Type B pancreatic cell (in vitro differentiated cells): ENCODE measurements around the gene HEG1. TPM values are rescaled to one million over a fixed set of nuclear protein-coding genes. Genes with fewer than 3 reads are reported as not detected.

ENCODE experiments used
- DNase-seq: peaks from one replicate; pipeline ENCODE4 v3.0.0; 2021; ENCODE audit warnings: mixed read lengths; ENCODE audit not compliant: unreplicated experiment; ENCODE audit errors: extremely low spot score
- H3K27ac Mint-ChIP-seq: 2 replicates; pipeline ENCODE4 v1.8.0; 2021; ENCODE audit warnings: mild to moderate bottlenecking, mixed read lengths
- H3K27me3 Mint-ChIP-seq: 2 replicates; pipeline ENCODE4 v1.8.0; 2021; ENCODE audit warnings: mixed read lengths
- H3K36me3 Mint-ChIP-seq: 2 replicates; pipeline ENCODE4 v1.8.0; 2021; ENCODE audit warnings: mixed read lengths
- H3K4me1 Mint-ChIP-seq: one replicate; pipeline ENCODE4 v1.8.0; 2021; ENCODE audit warnings: mixed read lengths; ENCODE audit not compliant: unreplicated experiment
- H3K4me3 Mint-ChIP-seq: 2 replicates; pipeline ENCODE4 v1.8.0; 2021; ENCODE audit warnings: mild to moderate bottlenecking, mixed read lengths
- H3K9me3 Mint-ChIP-seq: 2 replicates; pipeline ENCODE4 v1.8.0; 2021; ENCODE audit warnings: mixed read lengths
- total RNA-seq: library from RNA; stranded (reverse); gene quantifications from 2 replicates; pipeline ENCODE4 v1.2.1, GENCODE V29; 2021; ENCODE audit warnings: low replicate concordance
- TF ChIP-seq, protein P1 (sequence below): fragments of 200-600 bp; sonication (generic); conservative IDR thresholded peaks from 2 replicates; pipeline ENCODE4 v1.5.0; 2021; ENCODE audit warnings: antibody characterized with exemption, mild to moderate bottlenecking

The HEG1 gene
- total RNA-seq, 1 donor from 2014 or later: 43.1 TPM

GRCh38 chr3:125069452-125069851 lies 13.7 kb upstream of the HEG1 start:
- no peak for DNase-seq
- Mint-ChIP-seq H3K27me3 (peaks cover 8% of the 10 kb centered on the region), H3K36me3 (peaks cover 2% of the 10 kb centered on the region), H3K4me1 (peaks cover 12% of the 10 kb centered on the region), H3K27ac (no peak overlapping the region), H3K9me3 (no peaks in the 10 kb centered on the region), H3K4me3 (no peak overlapping the region)
- TF ChIP-seq, protein P1, sequence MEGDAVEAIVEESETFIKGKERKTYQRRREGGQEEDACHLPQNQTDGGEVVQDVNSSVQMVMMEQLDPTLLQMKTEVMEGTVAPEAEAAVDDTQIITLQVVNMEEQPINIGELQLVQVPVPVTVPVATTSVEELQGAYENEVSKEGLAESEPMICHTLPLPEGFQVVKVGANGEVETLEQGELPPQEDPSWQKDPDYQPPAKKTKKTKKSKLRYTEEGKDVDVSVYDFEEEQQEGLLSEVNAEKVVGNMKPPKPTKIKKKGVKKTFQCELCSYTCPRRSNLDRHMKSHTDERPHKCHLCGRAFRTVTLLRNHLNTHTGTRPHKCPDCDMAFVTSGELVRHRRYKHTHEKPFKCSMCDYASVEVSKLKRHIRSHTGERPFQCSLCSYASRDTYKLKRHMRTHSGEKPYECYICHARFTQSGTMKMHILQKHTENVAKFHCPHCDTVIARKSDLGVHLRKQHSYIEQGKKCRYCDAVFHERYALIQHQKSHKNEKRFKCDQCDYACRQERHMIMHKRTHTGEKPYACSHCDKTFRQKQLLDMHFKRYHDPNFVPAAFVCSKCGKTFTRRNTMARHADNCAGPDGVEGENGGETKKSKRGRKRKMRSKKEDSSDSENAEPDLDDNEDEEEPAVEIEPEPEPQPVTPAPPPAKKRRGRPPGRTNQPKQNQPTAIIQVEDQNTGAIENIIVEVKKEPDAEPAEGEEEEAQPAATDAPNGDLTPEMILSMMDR: no peak

- DNase-seq: no peak
- Mint-ChIP-seq H3K27me3 (peaks cover 8% of the 10 kb centered on the region), H3K9me3 (no peaks in the 10 kb centered on the region), H3K27ac (no peak overlapping the region), H3K36me3 (peaks cover 3% of the 10 kb centered on the region), H3K4me1 (peaks cover 20% of the 10 kb centered on the region), H3K4me3 (no peak overlapping the region)
- TF ChIP-seq, protein P1: no peak
Measured at GRCh38 chr3:125068265-125068664, 12.5 kb upstream of the HEG1 start.

DNA sequence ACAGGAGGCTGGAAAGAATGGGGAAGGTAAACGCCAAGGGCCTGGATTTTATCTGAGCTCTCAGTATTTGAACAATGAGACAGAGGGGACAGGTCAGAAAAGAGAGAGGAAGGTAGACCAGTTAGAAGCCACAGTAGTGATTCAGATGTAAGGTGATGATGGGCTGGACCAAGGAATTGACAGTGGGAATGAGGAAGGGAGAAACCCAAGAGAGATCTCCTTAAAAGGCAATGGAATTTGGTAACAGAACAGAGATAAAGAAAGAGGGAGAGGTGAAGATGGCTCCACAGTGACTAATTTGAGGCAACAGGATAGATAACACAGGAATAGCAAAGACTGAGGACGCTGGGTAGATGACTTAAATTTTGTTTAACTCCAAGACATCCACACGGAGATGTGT lies 11.4 kb upstream of the HEG1 start:
- Mint-ChIP-seq H3K4me1 (peaks cover 25% of the 10 kb centered on the region), H3K36me3 (peaks cover 3% of the 10 kb centered on the region), H3K4me3 (no peak overlapping the region), H3K27me3 (peaks cover 8% of the 10 kb centered on the region), H3K27ac (peak overlapping the region; percentile 44), H3K9me3 (no peaks in the 10 kb centered on the region)
- TF ChIP-seq, protein P1: no peak
- no peak for DNase-seq

GRCh38 chr3:125062904-125063618 lies 7.3 kb upstream of the HEG1 start:
- H3K4me3 Mint-ChIP-seq: no peak overlapping the region
- no peak for DNase-seq
- H3K27me3 Mint-ChIP-seq: peaks cover 28% of the 10 kb centered on the region
- H3K4me1 Mint-ChIP-seq: peaks cover 38% of the 10 kb centered on the region
- H3K9me3 Mint-ChIP-seq: no peaks in the 10 kb centered on the region
- TF ChIP-seq, protein P1: no peak
- H3K27ac Mint-ChIP-seq: peak overlapping the region; percentile 69
- peaks cover 3% of the 10 kb centered on the region for H3K36me3 Mint-ChIP-seq

DNA sequence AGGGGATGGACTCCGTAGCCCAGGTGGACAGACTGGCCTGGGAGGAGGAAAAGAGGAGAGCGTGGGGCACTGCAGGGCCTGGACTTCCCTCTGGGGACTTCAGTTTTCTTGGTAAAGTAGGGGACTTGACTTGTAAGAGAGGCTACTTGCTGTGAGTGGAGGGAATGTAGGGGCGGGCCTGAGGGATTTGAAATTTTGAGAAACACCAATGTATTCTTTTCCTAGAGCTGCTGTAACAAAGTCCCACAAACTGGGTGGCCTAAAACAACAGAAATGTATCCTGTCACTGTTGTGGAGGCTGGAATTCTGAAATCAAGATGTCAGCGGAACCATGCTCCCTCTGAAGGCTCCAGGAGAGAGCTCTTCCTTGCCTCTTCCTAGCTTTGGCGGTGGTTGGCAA lies 5.8 kb upstream of the HEG1 start:
- Mint-ChIP-seq H3K27ac (no peak overlapping the region), H3K27me3 (peaks cover 32% of the 10 kb centered on the region), H3K4me3 (no peak overlapping the region), H3K9me3 (no peaks in the 10 kb centered on the region), H3K36me3 (peaks cover 3% of the 10 kb centered on the region), H3K4me1 (peaks cover 32% of the 10 kb centered on the region)
- DNase-seq: no peak
- TF ChIP-seq, protein P1: no peak
